Endothelial cell of umbilical vein (primary cell): ENCODE measurements around the gene NCKAP5. TPM values are rescaled to one million over a fixed set of nuclear protein-coding genes. Genes with fewer than 3 reads are reported as not detected.

Experiments used
- BruUV-seq: library from RNA; stranded (reverse); fragments of 400-500 nt; replicated peaks from 2 replicates; lab custom pipeline; 2021; lab: Mats Ljungman, UMichigan
- CTCF ChIA-PET: fragments of 300-600, 350-600 bp; sonication (Branson Sonifier 250); formaldehyde crosslinking; loops from one replicate; lab custom pipeline; 2021; ENCODE audit warnings: antibody characterized with exemption, inconsistent platforms; lab: Charles Lee
- POLR2A ChIA-PET: fragments of 300-600, 350-600 bp; sonication (Branson Sonifier 250); formaldehyde crosslinking; loops from one replicate; lab custom pipeline; 2021; ENCODE audit warnings: antibody characterized with exemption, inconsistent platforms; lab: Charles Lee
- DNase-seq: peaks from one replicate; pipeline ENCODE4 v3.0.0-alpha.2; 2011; ENCODE audit warnings: low read depth, low spot score
- FAIRE-seq: peaks from 2 replicates; lab custom pipeline; 2011; peaks lifted over from hg19 to GRCh38; lab: Jason Lieb, UNC
- H2AFZ ChIP-seq: 2 replicates; pipeline ENCODE4 v1.6.0; 2012; ENCODE audit warnings: low read depth, low read length, control low read depth, inconsistent platforms
- H3K27ac ChIP-seq: 2 replicates; pipeline ENCODE4 v1.5.1; 2011; ENCODE audit warnings: low read depth, mild to moderate bottlenecking, control low read depth, low read length, moderate library complexity; ENCODE audit not compliant: insufficient read depth
- H3K27me3 ChIP-seq, 2 experiments: 2 replicates each; pipeline versions ENCODE4 v1.6.0 to v1.6.1; 2011; ENCODE audit warnings: low read length in 2 of 2, mixed read lengths in 1 of 2; ENCODE audit not compliant: control insufficient read depth in 2 of 2, insufficient read depth in 2 of 2
- H3K36me3 ChIP-seq, 2 experiments: 2 replicates in 1 of 2; 3 replicates in 1 of 2; pipeline ENCODE4 v1.5.1; 2011; ENCODE audit warnings: low read length in 2 of 2, mild to moderate bottlenecking in 1 of 2, moderate library complexity in 1 of 2; ENCODE audit not compliant: control insufficient read depth in 2 of 2, insufficient read depth in 2 of 2; ENCODE audit errors: extremely low read depth in 1 of 2
- H3K4me1 ChIP-seq: 3 replicates; pipeline ENCODE4 v1.5.1; 2011; ENCODE audit warnings: mild to moderate bottlenecking, low read length; ENCODE audit not compliant: control insufficient read depth, insufficient read depth; ENCODE audit errors: extremely low read depth
- H3K4me2 ChIP-seq: 2 replicates; pipeline ENCODE4 v1.6.1; 2011; ENCODE audit warnings: low read length, control low read depth, mixed read lengths; ENCODE audit not compliant: insufficient read depth
- H3K4me3 ChIP-seq, 3 experiments: fragments of 200-600 bp in 1 of 3; sonication (generic), shearing (Covaris generic) in 1 of 3; replicated peaks in 1 of 3; 2 replicates each; pipeline ENCODE4 v1.5.1; 2011 to 2016; ENCODE audit warnings: control low read depth in 3 of 3, low read length in 3 of 3, mild to moderate bottlenecking in 2 of 3, inconsistent platforms in 1 of 3, low read depth in 1 of 3, moderate library complexity in 1 of 3; ENCODE audit not compliant: insufficient read depth in 1 of 3
- H3K79me2 ChIP-seq: 2 replicates; pipeline ENCODE4 v1.6.0; 2012; ENCODE audit warnings: low read length, inconsistent platforms; ENCODE audit not compliant: control insufficient read depth, insufficient read depth
- H3K9ac ChIP-seq: replicated peaks from 2 replicates; pipeline ENCODE3; 2011; ENCODE audit warnings: low read length, control low read depth; ENCODE audit not compliant: insufficient read depth; ENCODE audit errors: extremely low read depth
- H3K9me1 ChIP-seq: replicated peaks from 3 replicates; pipeline ENCODE4 v1.6.0; 2011; ENCODE audit warnings: mild to moderate bottlenecking, low read length; ENCODE audit not compliant: control insufficient read depth, insufficient read depth; ENCODE audit errors: extremely low read depth
- H3K9me3 ChIP-seq: replicated peaks from 2 replicates; pipeline ENCODE4 v1.5.1; 2012; ENCODE audit warnings: low read length, inconsistent platforms; ENCODE audit not compliant: control insufficient read depth, insufficient read depth
- H4K20me1 ChIP-seq: replicated peaks from 2 replicates; pipeline ENCODE3; 2011; ENCODE audit warnings: mild to moderate bottlenecking, low read length; ENCODE audit not compliant: control insufficient read depth, insufficient read depth; ENCODE audit errors: extremely low read depth
- CTCF ChIP-seq, 2 donors: IDR thresholded peaks; 1 replicate in 1 of 2; 2 replicates in 1 of 2; pipeline ENCODE4 v1.5.1; 2011; ENCODE audit warnings: low read length in 2 of 2, mild to moderate bottlenecking in 2 of 2, moderate library complexity in 2 of 2, control low read depth in 1 of 2, inconsistent platforms in 1 of 2, low read depth in 1 of 2; ENCODE audit not compliant: insufficient read depth in 1 of 2; ENCODE audit errors: extremely low read depth in 1 of 2
- EZH2 ChIP-seq: IDR thresholded peaks from 2 replicates; pipeline ENCODE4 v1.6.1; 2012; ENCODE audit warnings: borderline replicate concordance, low read depth, mild to moderate bottlenecking, moderate library complexity, low read length, inconsistent platforms; ENCODE audit not compliant: severe bottlenecking
- FOS ChIP-seq: IDR thresholded peaks from 2 replicates; pipeline ENCODE4 v1.6.1; 2011; ENCODE audit warnings: mild to moderate bottlenecking, low read length, moderate library complexity, borderline replicate concordance; ENCODE audit not compliant: insufficient read depth
- GATA2 ChIP-seq: IDR thresholded peaks from 2 replicates; pipeline ENCODE4 v1.7.0; 2011; ENCODE audit warnings: low read depth, mild to moderate bottlenecking, moderate library complexity, mixed read lengths, low read length; ENCODE audit not compliant: insufficient read length, insufficient read depth
- JUN ChIP-seq: IDR thresholded peaks from 2 replicates; pipeline ENCODE4 v1.6.1; 2011; ENCODE audit warnings: borderline replicate concordance, low read depth; ENCODE audit not compliant: insufficient read length, insufficient read depth
- MAX ChIP-seq: IDR thresholded peaks from 2 replicates; pipeline ENCODE4 v1.6.1; 2011; ENCODE audit not compliant: insufficient read depth, insufficient read length
- MYC ChIP-seq: IDR thresholded peaks from one replicate; pipeline ENCODE4 v1.6.1; 2011; ENCODE audit warnings: mild to moderate bottlenecking, low read depth, low read length
- POLR2A ChIP-seq: IDR thresholded peaks from 2 replicates; pipeline ENCODE4 v1.6.1; 2012; ENCODE audit warnings: low read depth, mild to moderate bottlenecking, control low read depth, low read length
- POLR2AphosphoS5 ChIP-seq: IDR thresholded peaks from 2 replicates; pipeline ENCODE4 v1.6.1; 2012; ENCODE audit warnings: low read depth, mild to moderate bottlenecking, control low read depth, low read length, moderate library complexity; ENCODE audit not compliant: insufficient read depth
- dilution Hi-C: fragments of 300-500 bp; cut with MboI; formaldehyde crosslinking; loops from one replicate; pipeline ENCODE4 v1.15.0; 2019; ENCODE audit warnings: low sequenced_read_pairs; ENCODE audit not compliant: extremely low pct_ligation_motif_present
- intact Hi-C: fragments of 100-400 bp; cut with micrococcal nuclease; formaldehyde crosslinking; loops from one replicate; pipeline ENCODE4 v1.10.0; 2022
- polyA plus RNA-seq, 4 experiments: library from polyadenylated mRNA; depleted of rRNA in 3 of 4; stranded (reverse) in 3 of 4; unstranded in 1 of 4; fragments of >200 nt; gene quantifications; 2 replicates each; pipeline versions ENCODE4 v1.2.1 to v1.2.3, GENCODE V29; 2011 to 2012; ENCODE audit warnings: missing spikeins in 1 of 4
- total RNA-seq: library from RNA; stranded (reverse); gene quantifications from 2 replicates; pipeline ENCODE4 v1.2.3, GENCODE V29; 2021

Gene NCKAP5
- total and polyA plus RNA-seq, 2 donors (not counting 3 experiments of a cell fraction or from before 2014, with no cell fraction given) = 0.47 to 3.3 TPM

- dilution Hi-C loops = no loop called here
These were observed 30.5 kb upstream of the NCKAP5 start for GRCh38 chr2:133598769-133599168.

More at GRCh38 chr2:133598769-133599168, 30.5 kb upstream of the NCKAP5 start:
- no peaks in the 10 kb centered on the region for H4K20me1 ChIP-seq
- H3K4me1 ChIP-seq = no peaks in the 10 kb centered on the region
- no TSS peak for BruUV-seq
- no peaks in the 10 kb centered on the region for H3K79me2 ChIP-seq
- FAIRE-seq (no peak), DNase-seq (no peak)
- TF ChIP-seq FOS = no peak
- no peak for TF ChIP-seq EZH2
- TF ChIP-seq POLR2AphosphoS5 = no peak
- no peak for TF ChIP-seq JUN
- no peak for TF ChIP-seq MAX
- no peak for TF ChIP-seq POLR2A
- TF ChIP-seq CTCF (IDR thresholded peaks at IDR 0.05; ENCODE audit: extremely low read depth in 1 of 2, insufficient read depth in 1 of 2, low read depth in 1 of 2, low read length in 2 of 2) = no peak
- TF ChIP-seq MYC = no peak
- no peak for TF ChIP-seq GATA2
- no peak overlapping the region for H3K9ac ChIP-seq
- no peaks in the 10 kb centered on the region for H3K9me1 ChIP-seq
- ChIA-PET CTCF (no interaction called here), POLR2A (no interaction called here)
- intact Hi-C loops = no loop called here
- H3K4me3 ChIP-seq = no peak overlapping the region
- H2AFZ ChIP-seq = no peak overlapping the region
- no peaks in the 10 kb centered on the region for H3K9me3 ChIP-seq
- H3K36me3 ChIP-seq = no peaks in the 10 kb centered on the region
- H3K27me3 ChIP-seq = no peaks in the 10 kb centered on the region
- H3K27ac ChIP-seq = no peak overlapping the region
- H3K4me2 ChIP-seq = no peak overlapping the region
